ENCODE results near the gene GLDC. TPM values are rescaled to one million over a fixed set of nuclear protein-coding genes. Genes with fewer than 3 reads are reported as not detected.

The GLDC gene
- total RNA-seq, 6 donors from 2014 or later: 0.60 to 3.1 (median 1.1) TPM; not detected in 2

GRCh38 chr9:6584881-6585597 lies 60.5 kb downstream of the GLDC start:
- Histone ChIP-seq H3K27me3 (no peaks in the 10 kb centered on the region), H3K36me3 (no peaks in the 10 kb centered on the region), H3K4me1 (no peaks in the 10 kb centered on the region), H3K9me3 (no peaks in the 10 kb centered on the region), H3K27ac (no peak overlapping the region), H3K4me3 (no peak overlapping the region)
- DNase-seq: no peak
- no peak for ATAC-seq (ENCODE audit: low FRiP score in 2 of 2)
- 55 to 57% methylated on average over 5 of the region's 5 CpGs for WGBS, 2 donors
- TF ChIP-seq POLR2A (IDR thresholded peaks at IDR 0.05): no peak
- peak in 4 of 6 experiments; percentile 26 to 52 (median 36) for TF ChIP-seq CTCF (IDR thresholded peaks at IDR 0.05)
- no peak for TF ChIP-seq EP300 (IDR thresholded peaks at IDR 0.05)

- WGBS, 2 donors: 76 to 90% methylated on average over 3 of the region's 3 CpGs
- ATAC-seq (ENCODE audit: low FRiP score in 2 of 2): no peak
Observed at GRCh38 chr9:6581253-6581652, 64.3 kb downstream of the GLDC start.

GRCh38 chr9:6579613-6580012 lies 65.9 kb downstream of the GLDC start:
- Histone ChIP-seq H3K27me3 (no peaks in the 10 kb centered on the region), H3K36me3 (no peaks in the 10 kb centered on the region), H3K4me3 (no peak overlapping the region), H3K9me3 (no peaks in the 10 kb centered on the region), H3K27ac (no peak overlapping the region), H3K4me1 (no peaks in the 10 kb centered on the region)
- DNase-seq: no peak
- ATAC-seq (ENCODE audit: low FRiP score in 2 of 2): no peak
- 85 to 89% methylated on average over 6 of the region's 6 CpGs for WGBS, 2 donors
- TF ChIP-seq CTCF (IDR thresholded peaks at IDR 0.05) (no peak), POLR2A (IDR thresholded peaks at IDR 0.05) (no peak), EP300 (IDR thresholded peaks at IDR 0.05) (no peak), POLR2AphosphoS5 (IDR thresholded peaks at IDR 0.05) (no peak)

More at GRCh38 chr9:6581253-6581652, 64.3 kb downstream of the GLDC start:
- H3K27me3 ChIP-seq: no peaks in the 10 kb centered on the region
- H3K27ac ChIP-seq: no peak overlapping the region
- TF ChIP-seq POLR2A (IDR thresholded peaks at IDR 0.05): no peak
- no peak for TF ChIP-seq CTCF (IDR thresholded peaks at IDR 0.05)
- no peak for TF ChIP-seq POLR2AphosphoS5 (IDR thresholded peaks at IDR 0.05)
- no peak for TF ChIP-seq EP300 (IDR thresholded peaks at IDR 0.05)
- no peaks in the 10 kb centered on the region for H3K36me3 ChIP-seq
- no peaks in the 10 kb centered on the region for H3K4me1 ChIP-seq
- no peak overlapping the region for H3K4me3 ChIP-seq
- no peak for DNase-seq
- H3K9me3 ChIP-seq: no peaks in the 10 kb centered on the region

GRCh38 chr9:6576987-6577386 lies 68.5 kb downstream of the GLDC start:
- WGBS, 2 donors: 96 to 97% methylated on average over 6 of the region's 6 CpGs
- H3K4me1 ChIP-seq: no peaks in the 10 kb centered on the region
- no peak overlapping the region for H3K27ac ChIP-seq
- ATAC-seq (ENCODE audit: low FRiP score in 2 of 2) (no peak), DNase-seq (no peak)
- H3K9me3 ChIP-seq: no peaks in the 10 kb centered on the region
- no peaks in the 10 kb centered on the region for H3K27me3 ChIP-seq
- no peak for TF ChIP-seq CTCF (IDR thresholded peaks at IDR 0.05)
- no peak for TF ChIP-seq EP300 (IDR thresholded peaks at IDR 0.05)
- H3K36me3 ChIP-seq: no peaks in the 10 kb centered on the region
- H3K4me3 ChIP-seq: no peak overlapping the region

Measured in upper lobe of left lung (tissue), 6 donors.